Left hindlimb (tissue), 1 donor: ENCODE measurements around the gene UPK3A.
"Not testable (repeated sequence)": the region's sequence is repeated elsewhere in the genome, so short reads cannot be mapped to it uniquely, and the experiment has no call there.

Source experiments
- DNase-seq: peaks from one replicate; pipeline ENCODE4 v3.0.0-alpha.2; 2018

The UPK3A gene

GRCh38 chr22:45284705-45285262 is at the start of gene UPK3A:
Gene UPK3A (plus strand): TSS chr22:45284949. CDS start chr22:45285014, 65 bp downstream.
- DNase-seq, result no peak

- no peak for DNase-seq
Observed at GRCh38 chr22:45235101-45235777, 49.5 kb upstream of the UPK3A start.

- DNase-seq, result no peak
Observed at GRCh38 chr22:45235851-45236342, 48.9 kb upstream of the UPK3A start.

GRCh38 chr22:45237065-45237990 is 47.4 kb upstream of the UPK3A start:
- no peak for DNase-seq

GRCh38 chr22:45238076-45238956 is 46.4 kb upstream of the UPK3A start:
- no peak for DNase-seq

GRCh38 chr22:45238957-45239680 is 45.6 kb upstream of the UPK3A start:
- no peak for DNase-seq

GRCh38 chr22:45239681-45240051 is 45.1 kb upstream of the UPK3A start:
- no peak for DNase-seq

- DNase-seq, result no peak
Observed at GRCh38 chr22:45240104-45240809, 44.5 kb upstream of the UPK3A start.

GRCh38 chr22:45240810-45241631 is 43.7 kb upstream of the UPK3A start, which contains the start of gene KIAA0930:
Gene KIAA0930 (minus strand): TSS chr22:45240894. CDS start chr22:45240703, 191 bp downstream.
- peak; percentile 87 for DNase-seq

GRCh38 chr22:45242778-45243191 is 42.0 kb upstream of the UPK3A start:
- DNase-seq, result no peak

- no peak for DNase-seq
Observed at GRCh38 chr22:45244916-45245315, 39.8 kb upstream of the UPK3A start.

GRCh38 chr22:45246060-45246985 is 38.4 kb upstream of the UPK3A start:
- DNase-seq, result peak; percentile 58

- no peak for DNase-seq
Observed at GRCh38 chr22:45248832-45249561, 35.8 kb upstream of the UPK3A start.

- DNase-seq, result no peak
Observed at GRCh38 chr22:45251825-45252224, 32.9 kb upstream of the UPK3A start.

- DNase-seq, result no peak
Observed at GRCh38 chr22:45253039-45253641, 31.6 kb upstream of the UPK3A start.

- DNase-seq, result no peak
Observed at GRCh38 chr22:45254388-45254787, 30.4 kb upstream of the UPK3A start.

- no peak for DNase-seq
Observed at GRCh38 chr22:45254789-45255278, 29.9 kb upstream of the UPK3A start.

- DNase-seq, result not testable (repeated sequence)
Observed at GRCh38 chr22:45257941-45258340, 26.8 kb upstream of the UPK3A start.
